ENCODE results near the gene ITSN1.

GRCh38 chr21:33940164-33940880, 298.0 kb downstream of the ITSN1 start:
- TF ChIP-seq CTCF (conservative IDR thresholded peaks at IDR 0.05 in 1 of 2, IDR thresholded peaks at IDR 0.05 in 1 of 2; ENCODE audit: extremely low read depth in 1 of 2, insufficient read depth in 1 of 2, low read depth in 1 of 2, low read length in 2 of 2) = no peak
- no peak for TF ChIP-seq EZH2 (IDR thresholded peaks at IDR 0.05; ENCODE audit: borderline replicate concordance, low read length)
